T-helper 1 cell (primary cell): Measurements from ENCODE around the gene PMEL.
"Not testable (repeated sequence)": the region's sequence is repeated elsewhere in the genome, so short reads cannot be mapped to it uniquely, and the experiment has no call there.

Experiments
- DNase-seq, 5 donors: peaks; one replicate each; pipeline ENCODE4 v3.0.0-alpha.2; 2012 to 2020

PMEL gene

DNA sequence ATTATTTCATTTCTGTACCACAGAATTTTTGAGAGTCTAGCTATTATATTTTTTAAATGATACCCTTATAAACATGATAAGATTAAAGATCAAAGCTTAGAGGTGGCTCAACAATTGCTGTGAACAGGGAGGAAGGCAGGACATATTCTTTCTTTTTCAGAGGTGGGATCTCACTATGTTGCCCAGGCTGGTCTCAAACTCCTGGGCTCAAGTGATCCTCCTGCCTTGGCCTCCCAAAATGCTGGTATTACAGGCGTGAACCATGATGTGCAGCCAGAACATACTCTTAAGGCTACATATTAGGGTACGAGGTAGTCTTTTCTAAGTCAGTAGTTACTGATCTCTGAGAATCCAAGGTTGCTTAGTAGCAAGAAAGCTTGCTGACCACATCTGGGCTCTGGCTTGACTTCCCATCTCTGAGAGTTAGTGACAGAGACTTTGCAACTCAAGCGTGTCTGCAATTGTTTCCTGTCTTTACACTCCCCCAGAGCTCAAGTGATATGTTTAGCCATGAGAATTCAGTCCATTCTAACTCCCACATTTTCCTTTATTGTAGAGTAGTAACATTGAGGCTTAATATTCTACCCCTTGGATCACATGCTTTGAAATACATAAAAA, 16.6 kb upstream of the PMEL start:
- no peak for DNase-seq

DNA sequence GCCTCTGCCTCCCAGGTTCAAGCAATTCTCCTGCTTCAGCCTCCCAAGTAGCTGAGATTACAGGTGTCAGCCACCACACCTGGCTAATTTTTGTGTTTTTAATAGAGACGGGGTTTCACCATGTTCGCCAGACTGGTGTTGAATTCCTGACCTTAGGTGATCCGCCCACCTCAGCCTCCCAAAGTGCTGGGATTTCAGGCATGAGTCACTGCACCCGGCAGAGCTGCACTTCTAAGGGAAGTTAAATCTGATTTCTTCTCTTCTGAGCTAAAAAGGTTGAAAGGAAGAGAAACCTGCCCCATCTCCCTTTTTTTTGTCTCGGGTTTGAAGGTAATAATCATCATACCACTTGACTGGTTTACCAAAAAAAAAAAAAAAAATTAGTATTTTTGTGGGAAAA, 16.0 kb upstream of the PMEL start:
- not testable (repeated sequence) for DNase-seq

- no peak for DNase-seq
Observed at GRCh38 chr12:55979069-55979468, 13.2 kb upstream of the PMEL start.

- DNase-seq, result no peak
Observed at GRCh38 chr12:55978393-55978792, 12.6 kb upstream of the PMEL start.

- DNase-seq, result peak in 1 of 5 donors; percentile 21
Observed at GRCh38 chr12:55974308-55974730, 8.5 kb upstream of the PMEL start.

- peak; percentile 95 to 100 (median 98) for DNase-seq
Observed at GRCh38 chr12:55973599-55974307, 7.9 kb upstream of the PMEL start, which contains the start of gene RAB5B. RAB5B (plus strand) TSS chr12:55974078; CDS start chr12:55986961, 12,883 bp downstream.

GRCh38 chr12:55972911-55973598, 7.2 kb upstream of the PMEL start:
- DNase-seq, result peak in 1 of 5 donors; percentile 25

GRCh38 chr12:55972456-55972855, 6.6 kb upstream of the PMEL start:
- no peak for DNase-seq

DNA sequence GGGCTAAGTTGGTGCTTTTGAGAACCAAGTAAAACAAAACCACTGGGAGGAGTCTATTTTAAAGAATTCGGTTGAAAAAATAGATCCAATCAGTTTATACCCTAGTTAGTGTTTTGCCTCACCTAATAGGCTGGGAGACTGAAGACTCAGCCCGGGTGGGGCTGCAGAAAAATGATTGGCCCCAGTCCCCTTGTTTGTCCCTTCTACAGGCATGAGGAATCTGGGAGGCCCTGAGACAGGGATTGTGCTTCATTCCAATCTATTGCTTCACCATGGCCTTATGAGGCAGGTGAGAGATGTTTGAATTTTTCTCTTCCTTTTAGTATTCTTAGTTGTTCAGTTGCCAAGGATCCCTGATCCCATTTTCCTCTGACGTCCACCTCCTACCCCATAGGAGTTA, 6.2 kb upstream of the PMEL start:
- no peak for DNase-seq

GRCh38 chr12:55970775-55971174, 4.9 kb upstream of the PMEL start:
- DNase-seq, result no peak

DNA sequence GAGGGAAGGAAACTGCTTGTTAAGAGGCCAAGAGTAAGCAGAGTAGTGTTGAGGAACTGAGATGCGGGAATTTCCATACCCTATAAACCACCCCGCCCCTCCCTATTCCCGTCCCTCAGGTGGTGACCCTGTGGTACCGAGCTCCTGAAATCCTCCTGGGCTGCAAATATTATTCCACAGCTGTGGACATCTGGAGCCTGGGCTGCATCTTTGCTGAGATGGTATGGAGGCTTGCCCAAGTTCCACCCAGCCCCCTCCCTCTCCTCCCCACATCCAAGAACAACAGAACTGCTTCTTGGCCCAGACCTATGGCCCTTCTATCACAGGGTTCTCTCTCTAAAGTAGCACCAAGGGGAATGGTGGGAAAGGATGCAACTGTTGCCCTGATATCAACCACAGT, 3.5 kb upstream of the PMEL start:
- no peak for DNase-seq

DNA sequence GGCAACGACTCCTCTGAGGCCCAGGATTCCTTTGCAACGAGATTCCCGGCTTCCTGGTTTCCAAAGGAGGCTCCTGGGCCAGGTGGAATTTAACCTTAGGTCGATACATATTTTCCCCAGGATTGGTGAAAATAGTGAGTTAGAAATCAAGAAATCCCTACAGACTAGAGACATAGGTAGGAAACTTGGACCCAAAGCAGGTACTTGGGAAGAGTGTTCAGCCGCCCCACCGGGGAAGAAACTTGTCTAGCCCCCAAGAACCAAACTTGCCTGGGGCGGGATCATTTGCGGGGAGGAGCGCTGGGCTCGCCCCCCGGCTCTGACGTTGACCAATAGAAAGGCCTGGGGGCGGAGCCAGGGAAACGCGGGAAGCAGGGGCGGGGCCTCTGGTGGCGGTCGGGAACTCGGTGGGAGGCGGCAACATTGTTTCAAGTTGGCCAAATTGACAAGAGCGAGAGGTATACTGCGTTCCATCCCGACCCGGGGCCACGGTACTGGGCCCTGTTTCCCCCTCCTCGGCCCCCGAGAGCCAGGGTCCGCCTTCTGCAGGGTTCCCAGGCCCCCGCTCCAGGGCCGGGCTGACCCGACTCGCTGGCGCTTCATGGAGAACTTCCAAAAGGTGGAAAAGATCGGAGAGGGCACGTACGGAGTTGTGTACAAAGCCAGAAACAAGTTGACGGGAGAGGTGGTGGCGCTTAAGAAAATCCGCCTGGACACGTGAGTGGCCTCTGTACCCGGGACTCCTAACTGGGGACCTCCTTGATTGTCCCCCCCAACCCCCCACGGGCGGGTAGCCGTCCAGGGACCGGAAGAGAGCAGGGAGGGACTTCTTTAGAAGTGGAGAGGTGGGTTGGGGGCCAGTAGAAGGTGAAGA, 803 bp upstream of the PMEL start, which contains the start of gene CDK2:
Gene CDK2, plus strand, starts transcription at position 423 of the 874 bp plus-strand sequence. Its CDS starts 179 bp downstream, at position 602.
- DNase-seq, result peak; percentile 73 to 87 (median 80)

GRCh38 chr12:55965240-55965639, 602 bp downstream of the PMEL start:
- DNase-seq, result no peak

DNA sequence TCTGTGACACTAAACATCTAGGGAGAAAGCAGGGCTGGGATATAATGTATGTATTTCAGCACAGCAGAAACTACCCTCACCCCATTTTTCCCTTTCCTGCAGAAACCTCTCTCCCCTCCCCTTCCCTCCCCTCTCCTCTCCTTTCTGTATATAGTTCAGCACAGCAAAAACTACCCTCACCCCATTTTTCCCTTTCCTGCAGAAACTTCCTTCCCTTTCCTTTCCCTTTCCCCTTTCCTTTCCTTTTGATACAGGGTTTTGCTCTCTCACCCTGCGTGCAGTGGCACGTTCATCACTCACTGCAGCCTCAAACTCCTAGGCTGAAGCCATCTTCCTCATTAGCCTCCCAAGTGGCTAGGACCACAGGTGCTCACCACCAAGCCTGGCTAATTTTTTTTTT, 2.1 kb downstream of the PMEL start:
- no peak for DNase-seq

GRCh38 chr12:55957106-55957859, 8.6 kb downstream of the PMEL start:
- no peak for DNase-seq

DNA sequence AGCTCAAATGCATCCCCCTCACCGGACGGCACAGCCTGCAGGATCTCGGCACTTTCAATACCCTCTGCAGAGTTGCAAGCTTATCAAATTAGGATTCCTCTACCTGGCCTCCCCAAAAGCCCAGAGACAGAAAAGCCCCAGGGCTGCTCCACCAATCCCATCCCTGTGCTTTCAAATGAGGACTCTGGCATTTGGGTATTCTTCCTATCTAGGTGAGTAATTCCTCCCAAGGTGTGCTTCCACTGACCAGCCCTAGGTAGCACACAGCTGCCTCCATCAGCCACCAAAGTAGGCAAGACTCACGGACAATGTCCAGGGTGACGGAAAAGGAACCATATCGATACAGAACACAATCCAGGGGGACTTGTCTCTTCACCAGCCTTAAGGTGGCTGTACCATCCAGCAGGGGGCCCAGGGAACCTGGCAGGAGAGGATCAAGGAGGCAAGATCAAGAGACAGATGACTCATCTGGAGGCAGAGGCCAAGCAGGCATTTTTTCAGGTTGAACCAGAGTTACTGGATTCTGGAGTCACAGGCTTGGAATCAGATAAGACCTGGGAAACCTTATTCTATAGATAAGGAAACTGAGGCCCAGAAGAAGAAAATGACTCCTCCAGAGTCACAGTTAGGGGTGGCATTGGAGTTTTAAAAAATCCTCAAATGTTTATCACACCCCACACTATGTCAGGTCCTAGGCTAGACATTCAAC, 9.9 kb downstream of the PMEL start:
- DNase-seq, result peak in 3 of 5 donors; percentile 20 to 36 (median 26)

GRCh38 chr12:55955344-55955743, 10.5 kb downstream of the PMEL start:
- DNase-seq, result no peak

GRCh38 chr12:55946553-55946952, 19.3 kb downstream of the PMEL start:
- DNase-seq, result no peak

GRCh38 chr12:55942577-55943136, 23.2 kb downstream of the PMEL start:
- DNase-seq, result no peak

- no peak for DNase-seq
Observed at GRCh38 chr12:55942055-55942454, 23.8 kb downstream of the PMEL start.
